ENCODE results near the gene GMPPA. TPM values are rescaled to one million over a fixed set of nuclear protein-coding genes. Genes with fewer than 3 reads are reported as not detected.

GMPPA gene
- total RNA-seq, 2 donors from 2014 or later: 25.1 to 27.2 TPM

- H3K27ac Mint-ChIP-seq: peak overlapping the region; percentile 3
- ATAC-seq (no peak), DNase-seq (no peak)
- no peaks in the 10 kb centered on the region for H3K36me3 Mint-ChIP-seq (ENCODE audit: low read depth)
- peaks cover 56% of the 10 kb centered on the region for H3K27me3 Mint-ChIP-seq
- peak overlapping the region; percentile 12 for H3K4me3 Mint-ChIP-seq
- peaks cover 6% of the 10 kb centered on the region for H3K4me1 Mint-ChIP-seq
- no peaks in the 10 kb centered on the region for H3K9me3 ChIP-seq (ENCODE audit: control insufficient read depth, low read length, poor library complexity, severe bottlenecking)
Measured at GRCh38 chr2:219553463-219553963, 54.8 kb downstream of the GMPPA start.

GRCh38 chr2:219554350-219554749 lies 55.7 kb downstream of the GMPPA start:
- Mint-ChIP-seq H3K36me3 (ENCODE audit: low read depth) (no peaks in the 10 kb centered on the region), H3K4me1 (peaks cover 6% of the 10 kb centered on the region), H3K27me3 (peaks cover 49% of the 10 kb centered on the region), H3K27ac (no peak overlapping the region), H3K4me3 (no peak overlapping the region)
- H3K9me3 ChIP-seq (ENCODE audit: control insufficient read depth, low read length, poor library complexity, severe bottlenecking): no peaks in the 10 kb centered on the region
- no peak for ATAC-seq
- no peak for DNase-seq

GRCh38 chr2:219555956-219556355 lies 57.3 kb downstream of the GMPPA start:
- H3K27me3 Mint-ChIP-seq: peaks cover 40% of the 10 kb centered on the region
- no peaks in the 10 kb centered on the region for H3K36me3 Mint-ChIP-seq (ENCODE audit: low read depth)
- DNase-seq (no peak), ATAC-seq (no peak)
- peaks cover 4% of the 10 kb centered on the region for H3K4me1 Mint-ChIP-seq
- H3K27ac Mint-ChIP-seq: no peak overlapping the region
- H3K4me3 Mint-ChIP-seq: no peak overlapping the region
- H3K9me3 ChIP-seq (ENCODE audit: control insufficient read depth, low read length, poor library complexity, severe bottlenecking): no peaks in the 10 kb centered on the region

GRCh38 chr2:219556413-219556812 lies 57.7 kb downstream of the GMPPA start:
- Mint-ChIP-seq H3K4me1 (peaks cover 4% of the 10 kb centered on the region), H3K36me3 (ENCODE audit: low read depth) (no peaks in the 10 kb centered on the region), H3K27ac (no peak overlapping the region), H3K4me3 (no peak overlapping the region), H3K27me3 (peaks cover 37% of the 10 kb centered on the region)
- H3K9me3 ChIP-seq (ENCODE audit: control insufficient read depth, low read length, poor library complexity, severe bottlenecking): no peaks in the 10 kb centered on the region
- DNase-seq (no peak), ATAC-seq (no peak)

Other genes with a start within 250 kb of the GMPPA start
- not detected for gene TUBA4B, start 245.6 kb upstream of the GMPPA start, total RNA-seq
- 100 to 1,000 TPM; 107 to 184 TPM for gene TUBA4A, start 245.0 kb upstream of the GMPPA start, total RNA-seq
- gene DNAJB2, start 219.5 kb upstream of the GMPPA start, total RNA-seq: 100 to 1,000 TPM; 101 to 120 TPM
- 1 to 10 TPM in 1 of 2 donors, not detected in 1; 2.6 TPM for gene PTPRN, start 189.5 kb upstream of the GMPPA start, total RNA-seq
- not detected for gene RESP18, start 166.1 kb upstream of the GMPPA start, total RNA-seq
- 100 to 1,000 TPM in 1 of 2 donors, 10 to 100 TPM in 1; 81.3 to 107 TPM for gene DNPEP, start 111.0 kb upstream of the GMPPA start, total RNA-seq
- gene DES, start 80.5 kb upstream of the GMPPA start, total RNA-seq: not detected
- gene SPEG, start 64.0 kb upstream of the GMPPA start, total RNA-seq: 1 to 10 TPM; 7.3 to 8.4 TPM
- gene ASIC4, start 15.6 kb downstream of the GMPPA start, total RNA-seq: under 1 TPM in 1 of 2 donors, not detected in 1; 0.13 TPM
- gene CHPF, start 44.9 kb downstream of the GMPPA start, total RNA-seq: 10 to 100 TPM in 1 of 2 donors, 1 to 10 TPM in 1; 9.4 to 10.4 TPM
- under 1 TPM; 0.42 to 0.77 TPM for gene TMEM198, start 45.1 kb downstream of the GMPPA start, total RNA-seq
- gene OBSL1, start 72.6 kb downstream of the GMPPA start, total RNA-seq: 1 to 10 TPM in 1 of 2 donors, under 1 TPM in 1; 0.67 to 1.1 TPM
- gene INHA, start 73.4 kb downstream of the GMPPA start, total RNA-seq: not detected
- 10 to 100 TPM; 35.8 to 40.6 TPM for gene STK11IP, start 99.0 kb downstream of the GMPPA start, total RNA-seq
- under 1 TPM in 1 of 2 donors, not detected in 1; 0.08 TPM for gene SLC4A3, start 128.7 kb downstream of the GMPPA start, total RNA-seq

Data from T-helper 17 cell (primary cell).